GM18520 (cell line): ENCODE measurements around the gene CDON.
"Not testable (repeated sequence)": the region's sequence is repeated elsewhere in the genome, so short reads cannot be mapped to it uniquely, and the experiment has no call there.

Experiments
- ATAC-seq: cut with Tn5 transposase; IDR thresholded peaks from one replicate; pipeline ENCODE4 v1.9.1; 2021; ENCODE audit not compliant: unreplicated experiment

CDON gene

GRCh38 chr11:126046570-126047195, 16.0 kb downstream of the CDON start:
- ATAC-seq = no peak

- ATAC-seq = no peak
Observed at GRCh38 chr11:126039485-126040271, 23.0 kb downstream of the CDON start.

DNA sequence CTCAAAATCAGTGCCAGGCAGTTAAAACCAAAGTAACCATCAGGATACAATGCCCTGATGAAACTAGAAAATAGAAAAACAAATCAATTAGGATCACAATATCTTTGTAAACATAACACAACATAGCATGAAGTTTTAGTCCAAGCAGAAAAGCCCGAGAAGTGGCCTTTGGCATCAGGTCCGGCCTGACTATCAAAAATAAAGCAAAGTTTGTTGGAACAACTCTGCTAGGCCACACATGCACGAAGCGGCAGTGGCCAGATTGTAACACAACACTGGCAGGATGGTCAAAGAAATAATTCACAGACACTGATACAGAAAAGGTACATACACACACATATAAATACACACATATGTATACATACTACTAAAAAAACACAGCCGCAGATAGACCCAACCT, 26.9 kb downstream of the CDON start:
- ATAC-seq = no peak

GRCh38 chr11:126034933-126035425, 27.7 kb downstream of the CDON start:
- ATAC-seq = no peak

DNA sequence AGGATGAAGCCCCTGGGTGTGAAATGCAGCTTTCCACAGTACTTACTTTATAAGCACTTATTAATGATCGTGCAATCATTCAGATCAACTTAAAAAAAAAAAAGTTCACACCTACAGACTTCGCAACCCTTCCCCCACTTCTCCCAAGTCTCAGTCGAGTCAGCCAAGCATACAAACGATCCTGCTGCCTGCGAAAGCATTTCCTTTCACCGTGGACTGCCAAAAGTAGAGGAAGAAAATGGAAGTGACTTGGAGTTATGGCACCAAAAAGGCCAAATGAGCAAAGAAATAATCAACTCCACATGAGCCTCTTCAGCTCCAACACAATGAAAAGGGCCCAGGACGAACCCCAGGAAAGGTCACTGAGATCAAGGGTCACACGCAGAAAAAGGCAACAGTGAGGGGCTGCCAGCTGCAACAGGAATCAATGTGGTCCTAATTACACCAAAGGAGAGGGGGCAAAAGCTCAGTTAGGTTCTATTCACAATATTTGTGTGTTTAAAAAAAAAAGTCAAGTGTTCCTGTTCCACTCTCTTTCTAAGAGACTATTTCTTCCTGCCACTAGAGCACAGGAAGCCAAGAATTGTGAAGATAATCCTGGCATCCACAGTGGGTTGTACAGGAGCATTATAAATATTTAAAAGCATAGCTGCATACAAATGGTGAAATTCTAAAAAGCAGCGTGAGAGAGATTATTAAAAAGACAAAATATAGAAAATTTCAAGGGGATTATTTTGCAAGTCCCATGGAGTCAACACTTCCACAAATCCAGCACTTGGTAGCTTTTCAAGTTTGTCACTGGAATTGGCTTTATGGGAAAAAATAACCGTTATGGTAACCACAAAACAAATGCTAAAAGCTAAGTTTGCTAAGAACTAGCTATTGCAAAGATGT, 28.4 kb downstream of the CDON start:
- ATAC-seq = no peak

DNA sequence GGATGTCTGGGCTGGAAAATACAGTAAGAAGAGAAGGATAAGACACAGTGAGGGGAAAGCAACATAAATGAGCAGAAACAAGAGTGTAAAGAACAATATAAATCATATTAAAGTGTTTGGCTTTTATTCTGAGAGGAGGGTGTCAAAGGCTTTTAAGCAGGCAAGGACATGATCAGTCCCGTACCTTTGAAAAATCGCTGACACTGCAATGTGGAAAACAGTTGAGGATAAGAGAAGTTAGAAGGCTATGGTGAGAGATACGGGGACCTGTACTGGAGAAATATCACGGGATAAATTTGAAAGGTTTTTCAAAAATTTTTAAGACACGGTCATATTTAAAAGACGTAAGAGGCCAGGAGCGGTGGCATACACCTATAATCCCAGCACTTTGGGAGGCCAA, 30.3 kb downstream of the CDON start:
- no peak for ATAC-seq

GRCh38 chr11:126029805-126030204, 32.9 kb downstream of the CDON start:
- ATAC-seq = no peak

DNA sequence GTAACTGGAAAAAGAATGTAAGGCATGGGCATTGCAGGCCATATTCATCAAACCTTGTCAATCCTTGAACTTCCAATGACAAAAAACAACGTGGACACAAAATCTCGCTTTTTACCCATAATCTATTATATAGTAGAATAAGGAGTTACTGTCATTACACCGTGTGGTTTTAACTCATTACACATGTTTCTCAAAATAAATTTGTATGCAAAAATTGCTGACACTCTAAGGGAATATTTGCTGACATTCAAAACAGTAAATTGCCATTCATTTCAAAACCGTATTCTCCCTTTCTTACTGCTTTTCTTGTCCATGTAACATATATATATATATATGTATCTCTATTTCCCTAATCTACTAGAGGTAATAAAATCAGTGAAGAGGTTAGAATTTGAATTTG, 33.4 kb downstream of the CDON start:
- ATAC-seq = no peak

- ATAC-seq = not testable (repeated sequence)
Observed at GRCh38 chr11:126028534-126028933, 34.1 kb downstream of the CDON start.

GRCh38 chr11:126026579-126026978, 36.1 kb downstream of the CDON start:
- ATAC-seq = no peak

DNA sequence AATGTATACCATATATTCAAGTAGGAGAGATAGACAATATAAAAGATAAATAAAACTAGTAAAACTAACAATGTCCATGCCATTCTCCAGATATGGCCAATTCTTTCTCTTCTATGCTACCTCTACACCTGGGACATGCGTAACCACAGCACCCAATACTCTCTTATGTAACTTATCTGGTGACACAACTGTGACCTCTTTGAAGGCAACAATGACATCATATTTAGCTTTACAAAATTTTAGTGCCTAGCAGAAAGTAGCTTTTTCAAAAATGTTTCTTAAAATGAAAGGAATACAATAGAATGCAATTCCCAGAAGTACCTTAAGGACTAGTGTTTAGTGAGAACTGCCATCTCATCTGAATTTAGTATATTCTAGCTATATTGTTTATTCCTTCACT, 36.8 kb downstream of the CDON start:
- ATAC-seq = no peak

DNA sequence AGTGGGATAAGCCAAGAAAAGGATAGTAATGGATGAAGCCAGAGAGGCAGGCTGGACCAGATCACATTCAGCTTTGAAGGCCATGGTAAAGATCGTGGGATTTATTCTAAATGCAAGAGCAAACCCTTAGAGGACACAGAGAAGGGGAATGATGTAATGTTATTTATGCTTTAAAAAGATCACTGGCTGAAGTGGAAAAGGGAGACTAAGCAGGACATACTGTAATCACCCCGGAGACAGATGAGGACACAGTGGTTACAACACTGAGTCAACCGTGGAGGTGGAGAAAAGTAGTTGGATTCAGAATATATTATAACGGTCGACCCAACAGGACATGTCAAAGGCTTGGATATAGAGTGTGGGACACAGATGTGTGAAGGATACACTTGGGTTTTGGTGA, 38.5 kb downstream of the CDON start:
- no peak for ATAC-seq

DNA sequence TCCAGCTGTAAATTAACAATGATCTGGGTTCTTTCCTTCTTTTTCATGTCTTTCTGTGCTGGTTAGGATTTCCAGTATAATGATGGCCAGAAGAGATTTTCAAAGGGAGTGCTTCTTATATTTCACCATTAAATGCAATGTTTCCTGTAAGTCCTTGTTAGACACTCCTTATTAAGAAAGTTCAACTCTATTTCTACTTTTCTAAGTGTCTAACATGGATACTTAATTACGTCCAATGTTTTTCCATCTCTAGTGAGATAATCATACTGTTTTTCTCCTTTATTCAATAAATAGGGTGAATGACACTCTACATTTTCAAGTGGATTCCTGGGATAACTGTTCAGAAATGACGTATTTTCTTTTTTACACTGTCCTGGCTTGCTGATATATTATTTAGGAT, 49.8 kb downstream of the CDON start:
- no peak for ATAC-seq

GRCh38 chr11:126011754-126012153, 50.9 kb downstream of the CDON start:
- ATAC-seq = no peak

GRCh38 chr11:126011265-126011664, 51.4 kb downstream of the CDON start:
- no peak for ATAC-seq

DNA sequence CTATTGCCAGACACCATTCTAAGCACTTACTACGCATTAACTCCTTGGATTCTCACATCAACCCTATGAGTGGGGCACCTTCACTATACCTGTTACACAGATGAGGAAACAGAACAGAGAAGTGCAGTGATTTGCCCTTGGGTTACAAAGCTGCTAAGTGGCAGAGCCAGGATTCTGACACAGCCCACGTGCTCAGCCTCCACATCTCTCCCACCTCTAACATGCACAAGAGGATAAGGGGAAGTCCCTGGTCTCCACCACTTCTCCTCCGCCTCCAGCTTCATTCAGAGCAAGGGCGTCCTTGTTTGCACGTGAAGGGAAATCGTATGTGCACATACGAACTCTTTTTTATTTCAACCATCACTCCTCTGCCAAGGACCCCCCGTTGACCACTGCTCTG, 53.7 kb downstream of the CDON start:
- ATAC-seq = no peak

DNA sequence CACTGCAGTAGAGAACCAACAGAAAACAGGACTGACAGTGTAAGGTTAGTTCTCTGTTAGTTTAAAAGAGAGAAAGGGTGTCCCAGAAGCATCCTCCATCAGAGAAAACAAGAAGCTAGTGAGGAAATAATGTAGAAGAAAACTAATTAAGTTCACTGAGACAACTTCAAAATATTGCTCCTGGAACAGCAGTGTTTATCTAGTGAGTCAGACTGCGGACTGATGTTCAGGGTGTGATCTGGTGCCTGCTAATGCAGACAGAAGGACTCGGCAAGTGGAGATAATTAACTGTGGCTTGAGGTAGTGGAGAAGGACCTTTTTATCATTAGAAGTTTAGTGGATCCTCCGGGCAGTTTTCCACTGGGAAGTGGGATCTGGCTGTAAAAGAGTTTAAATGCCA, 55.4 kb downstream of the CDON start:
- ATAC-seq = no peak

DNA sequence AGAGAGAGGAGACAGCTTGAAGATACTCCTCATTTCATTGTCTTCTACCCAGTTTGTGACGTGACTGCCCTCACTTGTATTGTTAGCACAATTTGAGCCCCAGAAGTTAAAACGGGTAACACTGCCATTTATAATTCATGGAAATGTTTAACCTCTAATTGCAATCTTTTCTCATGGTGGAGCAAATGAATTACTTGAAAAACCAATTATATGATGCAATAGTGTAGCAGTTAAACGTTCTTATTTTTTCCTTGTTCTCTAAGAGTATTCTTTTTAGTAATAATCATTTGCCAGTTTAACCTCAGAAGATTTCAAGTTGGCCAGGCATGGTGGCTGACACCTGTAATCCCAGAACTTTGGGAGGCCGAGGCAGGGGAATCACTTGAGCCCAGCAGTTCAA, 56.6 kb downstream of the CDON start:
- no peak for ATAC-seq

DNA sequence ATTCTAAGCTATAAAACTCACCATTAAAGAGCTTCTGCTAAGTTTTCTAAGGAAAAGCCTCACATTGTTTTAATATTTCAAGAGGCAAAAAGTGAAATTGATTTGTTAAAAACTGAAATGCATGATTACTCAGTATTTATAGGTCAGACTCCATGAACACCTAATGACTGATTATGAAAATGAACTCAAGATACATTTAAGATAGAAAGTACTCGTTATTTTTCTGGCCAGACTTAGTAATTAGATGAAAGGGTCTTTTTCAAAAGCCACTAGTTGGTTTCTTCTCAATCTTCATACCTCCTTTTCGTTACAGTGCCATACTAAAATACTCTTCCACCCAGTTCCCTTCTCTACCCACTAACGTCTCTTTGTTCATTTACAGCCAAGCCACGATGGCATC, 60.5 kb downstream of the CDON start:
- ATAC-seq = no peak

GRCh38 chr11:125999234-125999880, 63.3 kb downstream of the CDON start:
- no peak for ATAC-seq

DNA sequence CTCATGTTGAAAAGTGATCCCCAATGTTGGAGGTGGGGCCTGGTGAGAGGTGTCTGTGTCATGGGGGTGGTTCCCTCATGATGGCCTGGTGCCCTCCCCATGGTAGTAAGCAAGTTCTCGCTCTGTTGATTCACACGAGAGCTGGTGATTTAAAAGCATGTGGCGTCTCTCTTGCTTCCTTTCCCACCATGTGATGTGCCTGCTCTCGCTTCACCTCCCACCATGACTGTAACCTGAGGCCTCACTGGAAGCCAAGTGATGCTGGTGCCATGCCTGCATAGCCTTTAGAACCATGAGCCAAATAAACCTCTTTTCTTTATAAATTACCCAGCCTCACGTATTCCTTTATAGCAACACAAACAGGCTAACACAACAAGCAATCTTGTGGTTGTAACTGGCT, 64.4 kb downstream of the CDON start:
- no peak for ATAC-seq
